IMR-90 (cell line): ENCODE results near the gene DPM1. TPM values are rescaled to one million over a fixed set of nuclear protein-coding genes. Genes with fewer than 3 reads are reported as not detected.

Experiments
- ATAC-seq: fragments of 200-7000 bp; cut with Tn5 transposase; 2 replicates; pipeline ENCODE4 v1.9.1; 2020; ENCODE audit warnings: low read depth, mild to moderate bottlenecking, moderate library complexity
- BruUV-seq: library from RNA; stranded (reverse); fragments of 400-500 nt; replicated peaks from 2 replicates; lab custom pipeline; 2021; lab: Mats Ljungman, UMichigan
- CTCF ChIA-PET: fragments of 300-600 bp; formaldehyde crosslinking; extraction: SDS; loops from one replicate; lab custom pipeline; 2021; ENCODE audit warnings: antibody characterized with exemption; lab: Yijun Ruan, JAX
- POLR2A ChIA-PET: fragments of 300-600 bp; sonication (Branson Sonifier 250); formaldehyde crosslinking; loops from one replicate; lab custom pipeline; 2022; ENCODE audit warnings: antibody characterized with exemption; ENCODE audit not compliant: unreplicated experiment; lab: Charles Lee
- DNase-seq: peaks from one replicate; pipeline ENCODE4 v3.0.0; 2013
- H2AFZ ChIP-seq: replicated peaks from 2 replicates; pipeline ENCODE3; 2013; ENCODE audit warnings: low read length, mild to moderate bottlenecking; ENCODE audit not compliant: poor library complexity
- H2AK5ac ChIP-seq: 2 replicates; pipeline ENCODE4 v1.6.1; 2013; ENCODE audit warnings: low read depth, low read length, inconsistent platforms
- H2AK9ac ChIP-seq: replicated peaks from 2 replicates; pipeline ENCODE3; 2013; ENCODE audit warnings: mild to moderate bottlenecking, low read depth, low read length, moderate library complexity; ENCODE audit not compliant: poor library complexity
- H2BK120ac ChIP-seq: 2 replicates; pipeline ENCODE4 v1.6.1; 2013; ENCODE audit warnings: low read depth, low read length, inconsistent platforms
- H2BK15ac ChIP-seq: 3 replicates; pipeline ENCODE4 v1.6.1; 2013; ENCODE audit warnings: low read depth, low read length, inconsistent platforms
- H2BK20ac ChIP-seq: 2 replicates; pipeline ENCODE4 v1.6.1; 2013; ENCODE audit warnings: low read depth, mild to moderate bottlenecking, inconsistent platforms, low read length, moderate library complexity
- H2BK5ac ChIP-seq: 2 replicates; pipeline ENCODE4 v1.6.1; 2013; ENCODE audit warnings: mild to moderate bottlenecking, low read depth, low read length, inconsistent platforms; ENCODE audit not compliant: poor library complexity, severe bottlenecking
- H3K14ac ChIP-seq: replicated peaks from 2 replicates; pipeline ENCODE4 v1.6.1; 2013; ENCODE audit warnings: low read depth, low read length, inconsistent platforms
- H3K18ac ChIP-seq: 2 replicates; pipeline ENCODE4 v1.6.1; 2013; ENCODE audit warnings: low read depth, low read length, control low read depth
- H3K23ac ChIP-seq: 2 replicates; pipeline ENCODE4 v1.6.1; 2013; ENCODE audit warnings: low read depth, low read length, inconsistent platforms
- H3K27ac ChIP-seq: 2 replicates; pipeline ENCODE4 v1.5.1; 2013; ENCODE audit warnings: mild to moderate bottlenecking, control low read depth, low read length; ENCODE audit not compliant: insufficient read depth
- H3K27me3 ChIP-seq: 2 replicates; pipeline ENCODE4 v1.6.1; 2013; ENCODE audit warnings: low read length; ENCODE audit not compliant: control insufficient read depth, insufficient read depth
- H3K36me3 ChIP-seq: 2 replicates; pipeline ENCODE4 v1.6.1; 2013; ENCODE audit warnings: low read length, mixed read lengths; ENCODE audit not compliant: control insufficient read depth, insufficient read depth
- H3K4ac ChIP-seq: 2 replicates; pipeline ENCODE4 v1.6.1; 2013; ENCODE audit warnings: low read depth, low read length, inconsistent platforms
- H3K4me1 ChIP-seq: 2 replicates; pipeline ENCODE4 v1.6.1; 2013; ENCODE audit warnings: low read length, mixed read lengths; ENCODE audit not compliant: control insufficient read depth, insufficient read depth
- H3K4me2 ChIP-seq: 2 replicates; pipeline ENCODE4 v1.6.1; 2013; ENCODE audit warnings: low read depth, mild to moderate bottlenecking, control low read depth, low read length, moderate library complexity
- H3K4me3 ChIP-seq: 2 replicates; pipeline ENCODE4 v1.5.1; 2013; ENCODE audit warnings: low read depth, mild to moderate bottlenecking, control low read depth, low read length, moderate library complexity; ENCODE audit not compliant: insufficient read depth
- H3K56ac ChIP-seq: 2 replicates; pipeline ENCODE4 v1.6.1; 2013; ENCODE audit warnings: low read length, inconsistent platforms; ENCODE audit not compliant: insufficient read depth; ENCODE audit errors: extremely low read depth
- H3K79me1 ChIP-seq, 2 experiments: 2 replicates each; pipeline ENCODE4 v1.6.1; 2013; ENCODE audit warnings: low read length in 2 of 2, inconsistent platforms in 1 of 2, low read depth in 1 of 2
- H3K9ac ChIP-seq: 2 replicates; pipeline ENCODE4 v1.6.1; 2013; ENCODE audit warnings: low read depth, low read length, control low read depth
- H3K9me1 ChIP-seq: 2 replicates; pipeline ENCODE4 v1.6.1; 2013; ENCODE audit warnings: low read length, inconsistent platforms; ENCODE audit not compliant: insufficient read depth
- H3K9me3 ChIP-seq: 2 replicates; pipeline ENCODE4 v1.6.1; 2013; ENCODE audit warnings: low read length; ENCODE audit not compliant: control insufficient read depth, insufficient read depth
- H4K20me1 ChIP-seq: 2 replicates; pipeline ENCODE4 v1.6.1; 2013; ENCODE audit warnings: low read length, inconsistent platforms; ENCODE audit not compliant: insufficient read depth
- H4K5ac ChIP-seq: 2 replicates; pipeline ENCODE4 v1.6.1; 2013; ENCODE audit warnings: mild to moderate bottlenecking, low read depth, low read length, control low read depth
- H4K8ac ChIP-seq, 2 experiments: 2 replicates each; pipeline ENCODE4 v1.6.1; 2013; ENCODE audit warnings: low read depth in 2 of 2, low read length in 2 of 2, control low read depth in 1 of 2, inconsistent platforms in 1 of 2
- H4K91ac ChIP-seq: 2 replicates; pipeline ENCODE4 v1.6.1; 2013; ENCODE audit warnings: low read depth, low read length, inconsistent platforms; ENCODE audit not compliant: insufficient read depth
- BHLHE40 ChIP-seq: fragments of 150-350 bp; IDR thresholded peaks from 2 replicates; pipeline ENCODE4 v1.6.1; 2016; ENCODE audit warnings: mild to moderate bottlenecking, low read depth, low read length
- CEBPB ChIP-seq: IDR thresholded peaks from 2 replicates; pipeline ENCODE4 v1.6.1; 2012; ENCODE audit warnings: low read depth, low read length, improper control_type of control experiment
- CTCF ChIP-seq: conservative IDR thresholded peaks from 2 replicates; pipeline ENCODE4 v1.5.1; 2012; ENCODE audit warnings: mild to moderate bottlenecking, low read depth, low read length, improper control_type of control experiment
- ELK1 ChIP-seq: fragments of 150-350 bp; IDR thresholded peaks from 2 replicates; pipeline ENCODE4 v1.6.1; 2016; ENCODE audit warnings: low read depth, mild to moderate bottlenecking, low read length, moderate library complexity, borderline replicate concordance
- FOS ChIP-seq: fragments of 150-350 bp; IDR thresholded peaks from 2 replicates; pipeline ENCODE4 v1.6.1; 2016; ENCODE audit warnings: low read depth, low read length
- MAFK ChIP-seq: IDR thresholded peaks from 2 replicates; pipeline ENCODE4 v1.6.1; 2012; ENCODE audit warnings: low read depth, low read length, improper control_type of control experiment
- MAZ ChIP-seq: IDR thresholded peaks from 2 replicates; pipeline ENCODE4 v1.6.1; 2012; ENCODE audit warnings: low read depth, mild to moderate bottlenecking, low read length, improper control_type of control experiment, moderate library complexity, borderline replicate concordance
- MXI1 ChIP-seq: IDR thresholded peaks from 2 replicates; pipeline ENCODE4 v1.6.1; 2012; ENCODE audit warnings: low read depth, mild to moderate bottlenecking, low read length, moderate library complexity, borderline replicate concordance
- NFE2L2 ChIP-seq: fragments of 150-350 bp; IDR thresholded peaks from 2 replicates; pipeline ENCODE4 v1.6.1; 2016; ENCODE audit warnings: low read depth, mild to moderate bottlenecking, low read length
- POLR2A ChIP-seq: IDR thresholded peaks from 2 replicates; pipeline ENCODE4 v1.6.1; 2012; ENCODE audit warnings: mild to moderate bottlenecking, low read depth, low read length
- RAD21 ChIP-seq: IDR thresholded peaks from 2 replicates; pipeline ENCODE4 v1.6.1; 2012; ENCODE audit warnings: low read length, improper control_type of control experiment
- RCOR1 ChIP-seq: IDR thresholded peaks from 2 replicates; pipeline ENCODE4 v1.6.1; 2012; ENCODE audit warnings: mild to moderate bottlenecking, low read length, improper control_type of control experiment; ENCODE audit not compliant: insufficient replicate concordance
- RFX5 ChIP-seq: IDR thresholded peaks from 2 replicates; pipeline ENCODE4 v1.8.0; 2012; ENCODE audit warnings: low read depth, mild to moderate bottlenecking, low read length, moderate library complexity
- SMC3 ChIP-seq: fragments of 150-350 bp; IDR thresholded peaks from 2 replicates; pipeline ENCODE4 v1.6.1; 2016; ENCODE audit warnings: low read depth, mild to moderate bottlenecking, antibody characterized with exemption, low read length, moderate library complexity
- USF2 ChIP-seq: fragments of 150-350 bp; IDR thresholded peaks from 2 replicates; pipeline ENCODE4 v1.6.1; 2017; ENCODE audit warnings: mild to moderate bottlenecking, antibody characterized with exemption, low read length, low read depth
- WGBS, 2 experiments: methylation state at CpG; one replicate each; pipeline versions ENCODE4 v1.1.5 to v1.1.7; 2013; ENCODE audit warnings: missing lambda C conversion rate in 2 of 2; ENCODE audit not compliant: insufficient read length in 1 of 2; ENCODE audit errors: extremely low coverage in 2 of 2; 5-methylcytosine and 5-hydroxymethylcytosine counted together
- dilution Hi-C: fragments of 300-500 bp; cut with HindIII; formaldehyde crosslinking; loops from one replicate; pipeline ENCODE4 v1.14.3; 2018; ENCODE audit warnings: low sequenced_read_pairs; ENCODE audit not compliant: unreplicated experiment
- in situ Hi-C: fragments of 300-500 bp; cut with MboI; formaldehyde crosslinking; loops from 3 replicates; pipeline ENCODE4 v1.14.3; 2019; ENCODE audit warnings: low sequenced_read_pairs, inconsistent platforms, mixed read lengths
- intact Hi-C: fragments of 100-400 bp; cut with micrococcal nuclease; formaldehyde crosslinking; loops from 2 replicates; pipeline ENCODE4 v1.10.0; 2022
- polyA plus RNA-seq, 3 experiments: library from polyadenylated mRNA; depleted of rRNA; stranded (reverse); fragments of >200 nt; gene quantifications; 2 replicates each; pipeline ENCODE4 v1.2.3, GENCODE V29; 2012; ENCODE audit warnings: low replicate concordance in 1 of 3
- total RNA-seq: library from RNA; depleted of rRNA; stranded (reverse); fragments of >200 nt; gene quantifications from 2 replicates; pipeline ENCODE4 v1.2.3, GENCODE V29; 2012

The DPM1 gene
- total and polyA plus RNA-seq, 2 of the 4 experiments (the other 2 are of a cell fraction), result 59.1 to 89.1 TPM

- no TSS peak for BruUV-seq
- Histone ChIP-seq H3K9me3 (no peaks in the 10 kb centered on the region), H3K79me1 (peaks cover under 1 to 38% of the 10 kb centered on the region in 2 experiments; a peak in 3 of 4 replicates), H3K14ac (no peak overlapping the region), H2BK5ac (no peak overlapping the region), H4K5ac (no peak overlapping the region), H3K23ac (no peak overlapping the region), H2AK9ac (no peak overlapping the region), H3K56ac (no peak overlapping the region), H4K20me1 (peaks cover 78% of the 10 kb centered on the region), H3K4me1 (peaks cover 11% of the 10 kb centered on the region), H2BK20ac (no peak overlapping the region), H3K27ac (no peak overlapping the region), H3K4me2 (no peak overlapping the region), H2BK120ac (no peak overlapping the region), H3K9me1 (peaks cover 7% of the 10 kb centered on the region), H3K4ac (no peak overlapping the region), H3K9ac (no peak overlapping the region), H2BK15ac (no peak overlapping the region), H3K36me3 (peaks cover 14% of the 10 kb centered on the region), H3K18ac (no peak overlapping the region), H2AFZ (no peak overlapping the region), H4K8ac (no peak overlapping the region), H3K4me3 (no peak overlapping the region), H2AK5ac (no peak overlapping the region), H3K27me3 (no peaks in the 10 kb centered on the region), H4K91ac (no peak overlapping the region)
- intact Hi-C loops, result no loop called here
- POLR2A ChIA-PET, result no interaction called here
- TF ChIP-seq MXI1 (no peak), RAD21 (no peak), SMC3 (no peak), MAFK (no peak), BHLHE40 (no peak), USF2 (no peak), POLR2A (no peak), MAZ (no peak), CEBPB (no peak), NFE2L2 (no peak), ELK1 (no peak), FOS (no peak), CTCF (no peak), RCOR1 (no peak), RFX5 (no peak)
- dilution Hi-C loops, result no loop called here
- ATAC-seq (no peak), DNase-seq (no peak)
- CTCF ChIA-PET, result interaction anchor here (0.7 kb wide), 2 partner anchors 132 to 133 kb away, joined by 3 to 4 read pairs; partner anchors contain the start of gene BCAS4
- no CpG with 5 or more reads among the region's 1 CpG for whole genome bisulfite sequencing, 2 experiments
- in situ Hi-C loops, result no loop called here
Observed at GRCh38 chr20:50926530-50926929, 31.8 kb downstream of the DPM1 start.
